HS-5 (cell line): ENCODE measurements around the gene TFPI.
"Not testable (repeated sequence)": the region's sequence is repeated elsewhere in the genome, so short reads cannot be mapped to it uniquely, and the experiment has no call there.

Experiments used
- DNase-seq: peaks from one replicate; pipeline ENCODE4 v3.0.0-alpha.2; 2012; ENCODE audit warnings: low read depth

TFPI gene

GRCh38 chr2:187554011-187554703 is at the start of gene TFPI:
TFPI (minus strand) TSS chr2:187554435; CDS start chr2:187503768, 50,667 bp downstream.
- no peak for DNase-seq

GRCh38 chr2:187594801-187595200 is 40.6 kb upstream of the TFPI start:
- DNase-seq: no peak

GRCh38 chr2:187593697-187594096 is 39.5 kb upstream of the TFPI start:
- no peak for DNase-seq

- DNase-seq: no peak
These were observed 38.9 kb upstream of the TFPI start for GRCh38 chr2:187593098-187593497.

- DNase-seq: no peak
These were observed 35.9 kb upstream of the TFPI start for GRCh38 chr2:187590175-187590574.

- peak; percentile 45 for DNase-seq
These were observed 31.9 kb upstream of the TFPI start for GRCh38 chr2:187586011-187586641.

GRCh38 chr2:187581125-187581896 is 27.1 kb upstream of the TFPI start:
- peak; percentile 61 for DNase-seq

- DNase-seq: peak; percentile 77
These were observed 26.4 kb upstream of the TFPI start for GRCh38 chr2:187580462-187581124.

GRCh38 chr2:187577310-187577709 is 23.1 kb upstream of the TFPI start:
- no peak for DNase-seq

- DNase-seq: no peak
These were observed 22.7 kb upstream of the TFPI start for GRCh38 chr2:187576906-187577305.

GRCh38 chr2:187575751-187576067 is 21.5 kb upstream of the TFPI start:
- no peak for DNase-seq

- no peak for DNase-seq
These were observed 20.9 kb upstream of the TFPI start for GRCh38 chr2:187574969-187575750.

- no peak for DNase-seq
These were observed 19.5 kb upstream of the TFPI start for GRCh38 chr2:187573722-187574121.

- DNase-seq: not testable (repeated sequence)
These were observed 17.8 kb upstream of the TFPI start for GRCh38 chr2:187571996-187572395.

- DNase-seq: no peak
These were observed 15.3 kb upstream of the TFPI start for GRCh38 chr2:187569571-187569970.

- DNase-seq: no peak
These were observed 14.8 kb upstream of the TFPI start for GRCh38 chr2:187569042-187569441.

GRCh38 chr2:187567126-187567525 is 12.9 kb upstream of the TFPI start:
- DNase-seq: no peak

- DNase-seq: no peak
These were observed 12.5 kb upstream of the TFPI start for GRCh38 chr2:187566712-187567111.

GRCh38 chr2:187566266-187566665 is 12.0 kb upstream of the TFPI start:
- DNase-seq: no peak

GRCh38 chr2:187565618-187566017 is 11.4 kb upstream of the TFPI start:
- DNase-seq: not testable (repeated sequence)

- not testable (repeated sequence) for DNase-seq
These were observed 2.3 kb upstream of the TFPI start for GRCh38 chr2:187556493-187556892.

- DNase-seq: no peak
These were observed 458 bp upstream of the TFPI start for GRCh38 chr2:187554704-187555082.
